ENCODE results near the gene IFNK. TPM values are rescaled to one million over a fixed set of nuclear protein-coding genes. Genes with fewer than 3 reads are reported as not detected.

The IFNK gene
- total RNA-seq, 1 experiment from 2014 or later, result not detected

GRCh38 chr9:27545471-27545870, 21.4 kb downstream of the IFNK start:
- no peak for DNase-seq
- H3F3A ChIP-seq (ENCODE audit: insufficient read depth, low read depth), result peaks cover 3% of the 10 kb centered on the region; the same call in 1 of the 2 replicates
- no peaks in the 10 kb centered on the region for H3K27me3 ChIP-seq (ENCODE audit: insufficient read depth, low read depth)
- H3K4me2 ChIP-seq, result no peak overlapping the region
- no peaks in the 10 kb centered on the region for H3K36me3 ChIP-seq (ENCODE audit: low read depth)
- H3K79me2 ChIP-seq (ENCODE audit: low read depth), result no peaks in the 10 kb centered on the region
- no peak for TF ChIP-seq EZH2 (IDR thresholded peaks at IDR 0.05; ENCODE audit: low read depth)
- no peak for TF ChIP-seq CTCF (conservative IDR thresholded peaks at IDR 0.05)
- ChIA-PET CTCF (no interaction called here), POLR2A (ENCODE audit: unreplicated experiment) (no interaction called here)
- H3K4me3 ChIP-seq, result no peak overlapping the region
- no peaks in the 10 kb centered on the region for H3K9me2 ChIP-seq (ENCODE audit: insufficient read depth)
- H3K27ac ChIP-seq, result no peak overlapping the region
- BruUV-seq (replicated peaks), result no TSS peak
- H3K9me3 ChIP-seq (ENCODE audit: insufficient read depth, low read depth), result no peaks in the 10 kb centered on the region
- H3K4me1 ChIP-seq (replicated peaks; ENCODE audit: insufficient read depth), result peaks cover 7% of the 10 kb centered on the region
- no peak overlapping the region for H2AFZ ChIP-seq
- intact Hi-C loops (cut with micrococcal nuclease; ENCODE audit: unreplicated experiment), result loop anchor here (5.0 kb wide), 1 partner anchor 513 kb away; no protein-coding TSS in a partner anchor
- no peaks in the 10 kb centered on the region for H4K20me1 ChIP-seq (ENCODE audit: insufficient read depth)

GRCh38 chr9:27548055-27548741, 24.1 kb downstream of the IFNK start:
- TF ChIP-seq EZH2 (IDR thresholded peaks at IDR 0.05; ENCODE audit: low read depth) (no peak), CTCF (conservative IDR thresholded peaks at IDR 0.05) (peak; percentile 47)
- intact Hi-C loops (cut with micrococcal nuclease; ENCODE audit: unreplicated experiment), result loop anchor here (1.0 to 5.0 kb wide), 2 partner anchors 215 to 516 kb away; no protein-coding TSS in a partner anchor
- no TSS peak for BruUV-seq (replicated peaks)
- ChIA-PET POLR2A (ENCODE audit: unreplicated experiment) (interaction anchor here (0.6 kb wide), 1 partner anchor 200 kb away, joined by 4 read pairs; no protein-coding TSS in a partner anchor), CTCF (interaction anchor here (0.7 kb wide), 1 partner anchor 8 kb away, joined by 3 read pairs; no protein-coding TSS in a partner anchor)
- H3K4me3 ChIP-seq, result no peak overlapping the region
- H3K36me3 ChIP-seq (ENCODE audit: low read depth), result no peaks in the 10 kb centered on the region
- H2AFZ ChIP-seq, result no peak overlapping the region
- H3K4me2 ChIP-seq, result no peak overlapping the region
- no peaks in the 10 kb centered on the region for H4K20me1 ChIP-seq (ENCODE audit: insufficient read depth)
- H3K9me2 ChIP-seq (ENCODE audit: insufficient read depth), result no peaks in the 10 kb centered on the region
- H3K4me1 ChIP-seq (replicated peaks; ENCODE audit: insufficient read depth), result no peaks in the 10 kb centered on the region
- peak in 1 of 2 experiments; percentile 36 for DNase-seq
- H3F3A ChIP-seq (ENCODE audit: insufficient read depth, low read depth), result no peaks in the 10 kb centered on the region
- H3K27me3 ChIP-seq (ENCODE audit: insufficient read depth, low read depth), result no peaks in the 10 kb centered on the region
- H3K9me3 ChIP-seq (ENCODE audit: insufficient read depth, low read depth), result no peaks in the 10 kb centered on the region
- H3K79me2 ChIP-seq (ENCODE audit: low read depth), result no peaks in the 10 kb centered on the region
- no peak overlapping the region for H3K27ac ChIP-seq

GRCh38 chr9:27549196-27549755, 25.2 kb downstream of the IFNK start:
- ChIA-PET CTCF (interaction anchor here (0.8 kb wide), 1 partner anchor 216 kb away, joined by 6 read pairs; no protein-coding TSS in a partner anchor), POLR2A (ENCODE audit: unreplicated experiment) (no interaction called here)

More at GRCh38 chr9:27549196-27549755, 25.2 kb downstream of the IFNK start:
- no TSS peak for BruUV-seq (replicated peaks)
- no peaks in the 10 kb centered on the region for H3K27me3 ChIP-seq (ENCODE audit: insufficient read depth, low read depth)
- no peak for DNase-seq
- intact Hi-C loops (cut with micrococcal nuclease; ENCODE audit: unreplicated experiment), result loop anchor here (5.0 kb wide), 1 partner anchor 517 kb away; no protein-coding TSS in a partner anchor
- H3K27ac ChIP-seq, result no peak overlapping the region
- no peak overlapping the region for H3K4me3 ChIP-seq
- H3K9me2 ChIP-seq (ENCODE audit: insufficient read depth), result no peaks in the 10 kb centered on the region
- no peaks in the 10 kb centered on the region for H4K20me1 ChIP-seq (ENCODE audit: insufficient read depth)
- no peaks in the 10 kb centered on the region for H3K79me2 ChIP-seq (ENCODE audit: low read depth)
- no peaks in the 10 kb centered on the region for H3K4me1 ChIP-seq (replicated peaks; ENCODE audit: insufficient read depth)
- TF ChIP-seq CTCF (conservative IDR thresholded peaks at IDR 0.05), result no peak
- H2AFZ ChIP-seq, result no peak overlapping the region
- no peaks in the 10 kb centered on the region for H3F3A ChIP-seq (ENCODE audit: insufficient read depth, low read depth)
- H3K9me3 ChIP-seq (ENCODE audit: insufficient read depth, low read depth), result no peaks in the 10 kb centered on the region
- no peaks in the 10 kb centered on the region for H3K36me3 ChIP-seq (ENCODE audit: low read depth)
- no peak overlapping the region for H3K4me2 ChIP-seq

Measured in PC-9 (cell line).